Erythroblast (primary cell): ENCODE measurements around the gene LIPG.

Source experiments
- GATA1 ChIP-seq: IDR thresholded peaks from 2 replicates; pipeline ENCODE4 v1.6.1; 2011; ENCODE audit warnings: low read depth, mild to moderate bottlenecking, control low read depth, low read length, moderate library complexity
- POLR2A ChIP-seq: IDR thresholded peaks from 2 replicates; pipeline ENCODE4 v1.6.1; 2011; ENCODE audit warnings: mild to moderate bottlenecking, low read length

- no peak for TF ChIP-seq POLR2A
- no peak for TF ChIP-seq GATA1
These were observed 24.5 kb upstream of the LIPG start for GRCh38 chr18:49537232-49537896.
